ENCODE data around the gene MED29. TPM values are rescaled to one million over a fixed set of nuclear protein-coding genes. Genes with fewer than 3 reads are reported as not detected.

MED29 gene
- total and polyA plus RNA-seq, 2 of the 13 experiments (the other 11 are each of a cell fraction or from before 2014, with no cell fraction given): 14.0 to 19.7 TPM

DNA sequence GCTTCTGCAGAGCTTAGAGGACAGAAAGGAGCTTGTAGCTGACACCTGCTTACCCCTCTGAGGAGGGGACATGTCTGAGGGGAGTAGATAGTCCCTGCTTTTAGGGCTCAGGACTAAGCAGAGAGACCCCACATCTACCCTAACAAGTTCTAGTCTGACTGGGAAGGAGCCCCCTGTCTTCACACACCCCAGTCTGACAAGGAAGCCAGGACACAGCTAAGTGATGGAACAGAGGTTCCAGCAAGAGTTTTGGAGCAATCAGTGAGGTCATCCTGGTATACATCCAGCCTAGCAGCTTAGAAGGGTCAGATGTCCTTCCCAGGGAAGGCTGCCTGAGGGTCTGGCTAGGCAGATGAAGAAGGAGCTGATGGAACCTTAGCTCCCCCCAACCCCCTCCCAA is 15.2 kb upstream of the MED29 start:
- Histone ChIP-seq H3K4me3 (replicated peaks in 1 of 3; ENCODE audit: insufficient read depth in 1 of 3, low read depth in 2 of 3, low read length in 3 of 3) (no peak overlapping the region), H3K27me3 (ENCODE audit: control insufficient read depth in 1 of 2, insufficient read depth in 2 of 2, low read length in 2 of 2) (no peaks in the 10 kb centered on the region), H2AFZ (ENCODE audit: low read length) (no peak overlapping the region), H3K9ac (ENCODE audit: insufficient read depth, low read depth, low read length) (no peak overlapping the region), H3K4me1 (ENCODE audit: insufficient read depth, low read length) (peaks cover 19% of the 10 kb centered on the region), H3K4me2 (ENCODE audit: low read depth, low read length) (no peak overlapping the region), H3K9me3 (ENCODE audit: low read length) (no peaks in the 10 kb centered on the region), H4K20me1 (ENCODE audit: insufficient read depth, low read length) (no peaks in the 10 kb centered on the region), H3K27ac (ENCODE audit: extremely low read length, insufficient read depth, low read length) (no peak overlapping the region), H3K79me2 (ENCODE audit: insufficient read depth, low read length) (no peaks in the 10 kb centered on the region), H3K36me3 (replicated peaks in 1 of 2; ENCODE audit: control insufficient read depth in 1 of 2, insufficient read depth in 2 of 2, low read length in 2 of 2) (peaks cover 40 to 90% of the 10 kb centered on the region in 2 experiments)
- ChIA-PET CTCF (ENCODE audit: low intra/inter-chr PET ratio, low total read pairs) (no interaction called here), POLR2A (no interaction called here)
- intact Hi-C loops (cut with micrococcal nuclease; ENCODE audit: unreplicated experiment): no loop called here
- BruUV-seq (replicated peaks): no TSS peak
- TF ChIP-seq CHCHD3 (CRISPR knock-in tag; IDR thresholded peaks at IDR 0.05) (no peak), ZNF180 (CRISPR knock-in tag; IDR thresholded peaks at IDR 0.05; ENCODE audit: borderline replicate concordance, low read depth) (no peak), BCL6 (CRISPR knock-in tag; IDR thresholded peaks at IDR 0.05) (no peak)
- TF ChIP-seq, protein P1, sequence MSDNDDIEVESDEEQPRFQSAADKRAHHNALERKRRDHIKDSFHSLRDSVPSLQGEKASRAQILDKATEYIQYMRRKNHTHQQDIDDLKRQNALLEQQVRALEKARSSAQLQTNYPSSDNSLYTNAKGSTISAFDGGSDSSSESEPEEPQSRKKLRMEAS (IDR thresholded peaks at IDR 0.05): no peak
- ATAC-seq: no peak
- DNase-seq (ENCODE audit: low spot score): no peak
- FAIRE-seq: no peak
- in situ Hi-C loops (cut with HindIII; ENCODE audit: extremely low pct_ligation_motif_present, low pct_unique_long_range_greater_than_20kb): no loop called here

DNA sequence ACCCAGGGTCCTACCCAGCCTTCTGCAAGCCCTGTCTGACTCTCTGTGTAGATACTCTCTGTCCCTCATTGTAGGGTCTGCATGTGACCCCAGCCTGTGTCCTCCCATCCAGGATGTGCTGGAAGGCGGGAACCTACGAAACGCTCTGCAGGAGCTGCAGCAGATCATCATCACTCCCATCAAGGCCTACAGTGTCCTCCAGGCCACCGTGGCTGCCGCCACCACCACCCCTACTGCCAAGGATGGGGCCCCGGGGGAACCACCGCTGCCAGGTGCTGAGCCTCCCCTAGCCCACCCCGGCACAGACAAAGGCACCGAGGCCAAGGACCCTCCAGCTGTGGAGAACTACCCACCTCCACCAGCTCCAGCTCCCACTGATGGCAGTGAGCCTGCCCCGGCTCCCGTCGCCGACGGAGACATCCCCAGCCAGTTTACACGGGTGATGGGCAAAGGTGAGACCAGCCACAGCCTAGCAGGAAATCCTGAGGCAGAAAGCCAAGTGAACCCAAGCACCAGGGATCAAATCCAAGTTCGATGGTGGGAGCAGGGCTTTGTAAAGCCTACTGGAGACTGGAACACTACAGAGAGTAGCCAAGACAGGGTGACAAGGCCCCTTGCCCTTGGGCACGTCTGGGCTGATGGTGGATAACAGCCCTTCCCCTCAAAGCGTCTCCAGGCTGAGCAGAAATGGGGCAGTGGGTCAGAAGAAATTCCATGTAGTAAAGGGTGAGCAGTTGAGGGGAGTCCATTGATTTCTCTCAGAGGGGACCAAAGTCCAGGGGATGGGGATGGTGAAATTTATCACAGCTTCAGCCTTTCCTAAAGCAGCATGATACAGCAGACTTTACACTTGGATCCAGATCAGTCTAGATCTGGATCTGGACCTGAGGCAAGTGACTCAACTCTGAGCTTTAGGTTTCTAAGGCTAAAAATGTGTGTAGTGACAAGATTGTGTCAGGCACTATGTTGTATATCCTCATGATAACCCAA is 13.5 kb upstream of the MED29 start:
- POLR2A ChIA-PET: interaction anchor here (0.9 to 1.5 kb wide), 5 partner anchors 10 to 58 kb away, joined by 4 to 9 read pairs (median 5); partner anchors contain the start of genes MED29, PAF1, RPS16 and SAMD4B
- TF ChIP-seq ZNF777 (CRISPR knock-in tag; IDR thresholded peaks at IDR 0.05) (no peak), U2AF1 (optimal IDR thresholded peaks at IDR 0.05; ENCODE audit: low read depth, low read length) (no peak), ZNF747 (CRISPR knock-in tag; IDR thresholded peaks at IDR 0.05; ENCODE audit: borderline replicate concordance) (no peak), ZNF572 (CRISPR knock-in tag; IDR thresholded peaks at IDR 0.05) (no peak), YY1 (IDR thresholded peaks at IDR 0.05; ENCODE audit: insufficient read depth, insufficient replicate concordance, low read depth, low read length) (no peak), NR2F6 (IDR thresholded peaks at IDR 0.05) (no peak), NR2F6 (CRISPR knock-in tag; IDR thresholded peaks at IDR 0.05) (no peak), SKI (IDR thresholded peaks at IDR 0.05; ENCODE audit: partially characterized antibody) (peak; percentile 58), HNF4G (IDR thresholded peaks at IDR 0.05; ENCODE audit: borderline replicate concordance, low read depth, low read length) (peak; percentile 49), HNF4G (CRISPR knock-in tag; IDR thresholded peaks at IDR 0.05; ENCODE audit: borderline replicate concordance, low read depth) (no peak), ZNF773 (CRISPR knock-in tag; IDR thresholded peaks at IDR 0.05; ENCODE audit: borderline replicate concordance) (no peak)

More for the DNA sequence above, 13.5 kb upstream of the MED29 start:
- FAIRE-seq (no peak), DNase-seq (ENCODE audit: low spot score) (peak; percentile 28), ATAC-seq (peak; percentile 69)
- no TSS peak for BruUV-seq (replicated peaks)
- peaks cover 49 to 90% of the 10 kb centered on the region in 2 experiments for H3K36me3 ChIP-seq (replicated peaks in 1 of 2; ENCODE audit: control insufficient read depth in 1 of 2, insufficient read depth in 2 of 2, low read length in 2 of 2)
- no peaks in the 10 kb centered on the region for H3K79me2 ChIP-seq (ENCODE audit: insufficient read depth, low read length)
- H3K27me3 ChIP-seq (ENCODE audit: control insufficient read depth in 1 of 2, insufficient read depth in 2 of 2, low read length in 2 of 2): no peaks in the 10 kb centered on the region
- WGBS (ENCODE audit: low lambda C conversion rate): 37% methylated on average over 4 of the region's 18 CpGs
- H3K9ac ChIP-seq (ENCODE audit: insufficient read depth, low read depth, low read length): no peak overlapping the region
- H3K4me2 ChIP-seq (ENCODE audit: low read depth, low read length): 0 out of 2 replicates have a peak overlapping the region, but pooled peaks have one; percentile 11
- H3K27ac ChIP-seq (ENCODE audit: extremely low read length, insufficient read depth, low read length): peak overlapping the region; percentile 69
- H3K4me3 ChIP-seq (replicated peaks in 1 of 3; ENCODE audit: insufficient read depth in 1 of 3, low read depth in 2 of 3, low read length in 3 of 3): no peak overlapping the region
- H2AFZ ChIP-seq (ENCODE audit: low read length): no peak overlapping the region
- in situ Hi-C loops (cut with HindIII; ENCODE audit: extremely low pct_ligation_motif_present, low pct_unique_long_range_greater_than_20kb) (no loop called here), intact Hi-C loops (cut with micrococcal nuclease; ENCODE audit: unreplicated experiment) (no loop called here)
- CTCF ChIA-PET (ENCODE audit: low intra/inter-chr PET ratio, low total read pairs): no interaction called here
- H3K4me1 ChIP-seq (ENCODE audit: insufficient read depth, low read length): peaks cover 19% of the 10 kb centered on the region
- H3K9me3 ChIP-seq (ENCODE audit: low read length): no peaks in the 10 kb centered on the region
- no peaks in the 10 kb centered on the region for H4K20me1 ChIP-seq (ENCODE audit: insufficient read depth, low read length)

Measured in HepG2 (cell line).